Keratinocyte (primary cell): ENCODE measurements around the gene DNAJB14. TPM values are rescaled to one million over a fixed set of nuclear protein-coding genes. Genes with fewer than 3 reads are reported as not detected.
A peak's percentile ranks its signal among the peaks of the same experiment; 100 is the strongest.

Experiments used
- DNase-seq: peaks from one replicate; pipeline ENCODE4 v3.0.0-alpha.2; 2011; ENCODE audit warnings: low read depth, missing footprints, low spot score
- FAIRE-seq: peaks from 2 replicates; lab custom pipeline; 2011; peaks lifted over from hg19 to GRCh38; lab: Jason Lieb, UNC
- H2AFZ ChIP-seq: 2 replicates; pipeline ENCODE4 v1.6.0; 2012; ENCODE audit warnings: low read length, control low read depth, inconsistent platforms; ENCODE audit not compliant: control insufficient read depth
- H3K27ac ChIP-seq: 2 replicates; pipeline ENCODE4 v1.5.1; 2011; ENCODE audit warnings: low read length; ENCODE audit not compliant: control insufficient read depth, insufficient read depth
- H3K27me3 ChIP-seq: 3 replicates; pipeline ENCODE4 v1.6.0; 2011; ENCODE audit warnings: low read length; ENCODE audit not compliant: control insufficient read depth, insufficient read depth; ENCODE audit errors: extremely low read depth
- H3K36me3 ChIP-seq, 2 experiments: 2 replicates in 1 of 2; 3 replicates in 1 of 2; pipeline ENCODE4 v1.5.1; 2011; ENCODE audit warnings: low read length in 2 of 2, mild to moderate bottlenecking in 1 of 2; ENCODE audit not compliant: control insufficient read depth in 2 of 2, insufficient read depth in 2 of 2; ENCODE audit errors: extremely low read depth in 1 of 2
- H3K4me1 ChIP-seq: 3 replicates; pipeline ENCODE4 v1.5.1; 2011; ENCODE audit warnings: low read length; ENCODE audit not compliant: control insufficient read depth, insufficient read depth; ENCODE audit errors: extremely low read depth
- H3K4me2 ChIP-seq: 3 replicates; pipeline ENCODE4 v1.6.0; 2011; ENCODE audit warnings: low read depth, low read length; ENCODE audit not compliant: control insufficient read depth, insufficient read depth; ENCODE audit errors: extremely low read depth
- H3K4me3 ChIP-seq, 3 experiments: fragments of 200-600 bp in 1 of 3; sonication (generic) in 1 of 3; 2 replicates in 2 of 3; 3 replicates in 1 of 3; pipeline ENCODE4 v1.5.1; 2011 to 2016; ENCODE audit warnings: low read length in 3 of 3, mild to moderate bottlenecking in 3 of 3, control low read depth in 2 of 3, inconsistent platforms in 1 of 3, low read depth in 1 of 3, mixed read lengths in 1 of 3, mixed run types in 1 of 3, moderate library complexity in 1 of 3; ENCODE audit not compliant: control insufficient read depth in 2 of 3, insufficient read depth in 2 of 3; ENCODE audit errors: extremely low read depth in 1 of 3
- H3K79me2 ChIP-seq: 2 replicates; pipeline ENCODE4 v1.6.0; 2012; ENCODE audit warnings: low read length; ENCODE audit not compliant: control insufficient read depth, insufficient read depth
- H3K9ac ChIP-seq: 3 replicates; pipeline ENCODE4 v1.6.0; 2011; ENCODE audit warnings: low read length; ENCODE audit not compliant: control insufficient read depth, insufficient read depth; ENCODE audit errors: extremely low read depth
- H3K9me1 ChIP-seq: 3 replicates; pipeline ENCODE4 v1.6.0; 2011; ENCODE audit warnings: low read length; ENCODE audit not compliant: control insufficient read depth, insufficient read depth; ENCODE audit errors: extremely low read depth
- H3K9me3 ChIP-seq: 2 replicates; pipeline ENCODE4 v1.5.1; 2012; ENCODE audit warnings: low read depth, low read length; ENCODE audit not compliant: control insufficient read depth
- H4K20me1 ChIP-seq: 3 replicates; pipeline ENCODE4 v1.6.0; 2011; ENCODE audit warnings: low read length; ENCODE audit not compliant: control insufficient read depth, insufficient read depth; ENCODE audit errors: extremely low read depth
- EZH2 ChIP-seq: IDR thresholded peaks from one replicate; pipeline ENCODE4 v1.6.1; 2012; ENCODE audit warnings: inconsistent platforms, mild to moderate bottlenecking, low read length, moderate library complexity
- dilution Hi-C: fragments of 300-500 bp; cut with MboI; formaldehyde crosslinking; loops from one replicate; pipeline ENCODE4 v1.7.0; 2020; ENCODE audit warnings: low sequenced_read_pairs; ENCODE audit not compliant: extremely low pct_ligation_motif_present
- polyA plus RNA-seq, 5 experiments: library from polyadenylated mRNA; depleted of rRNA in 3 of 5; stranded (reverse) in 3 of 5; stranded (forward) in 1 of 5; unstranded in 1 of 5; fragments of >200 nt; gene quantifications; 1 replicate in 1 of 5; 2 replicates in 3 of 5; 3 replicates in 1 of 5; pipeline versions ENCODE4 v1.2.1 to v1.2.3, GENCODE V29; 2011 to 2012; ENCODE audit warnings: missing spikeins in 2 of 5, low read depth in 1 of 5, low replicate concordance in 1 of 5
- TF ChIP-seq, protein P1 (sequence below), 3 experiments: IDR thresholded peaks in 1 of 3; conservative IDR thresholded peaks in 1 of 3; optimal IDR thresholded peaks in 1 of 3; 2 replicates in 2 of 3; 3 replicates in 1 of 3; pipeline versions ENCODE3 to v1.5.1; 2011; ENCODE audit warnings: low read length in 3 of 3, mild to moderate bottlenecking in 3 of 3, moderate library complexity in 2 of 3, control low read depth in 1 of 3, inconsistent platforms in 1 of 3; ENCODE audit not compliant: insufficient read depth in 2 of 3; ENCODE audit errors: extremely low read depth in 1 of 3

Gene DNAJB14
- polyA plus RNA-seq, 1 donor (not counting 4 experiments of a cell fraction or from before 2014, with no cell fraction given) = 17.9 TPM

DNA sequence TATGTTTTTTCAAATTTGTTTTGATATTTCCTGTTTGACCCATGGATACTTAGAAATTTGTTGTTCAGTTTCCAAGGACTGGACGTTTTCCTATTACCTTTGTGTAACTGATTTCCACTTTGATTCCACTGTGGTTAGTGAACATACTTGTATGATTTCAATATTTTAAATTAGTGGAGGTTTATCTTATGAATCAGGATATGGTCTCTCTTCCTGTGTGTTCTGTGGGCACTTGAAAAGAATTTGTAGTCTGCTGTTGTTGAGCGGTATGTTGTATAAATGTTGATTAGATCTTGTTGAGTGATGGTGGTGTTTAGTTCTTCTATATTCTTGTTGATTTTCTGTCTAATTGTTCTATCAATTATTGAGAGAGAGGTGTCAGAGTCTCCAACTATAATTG is 31.0 kb downstream of the DNAJB14 start:
- H4K20me1 ChIP-seq = no peaks in the 10 kb centered on the region
- no peaks in the 10 kb centered on the region for H3K79me2 ChIP-seq
- H3K4me1 ChIP-seq = no peaks in the 10 kb centered on the region
- H2AFZ ChIP-seq = no peak overlapping the region
- no peaks in the 10 kb centered on the region for H3K9me1 ChIP-seq
- H3K9me3 ChIP-seq = no peaks in the 10 kb centered on the region
- H3K36me3 ChIP-seq = peaks cover 0 to 7% of the 10 kb centered on the region in 2 experiments
- H3K27me3 ChIP-seq = no peaks in the 10 kb centered on the region
- dilution Hi-C loops = no loop called here
- no peak overlapping the region for H3K4me2 ChIP-seq
- DNase-seq (no peak), FAIRE-seq (no peak)
- H3K4me3 ChIP-seq = no peak overlapping the region
- no peak overlapping the region for H3K9ac ChIP-seq
- no peak overlapping the region for H3K27ac ChIP-seq
- TF ChIP-seq, protein P1, sequence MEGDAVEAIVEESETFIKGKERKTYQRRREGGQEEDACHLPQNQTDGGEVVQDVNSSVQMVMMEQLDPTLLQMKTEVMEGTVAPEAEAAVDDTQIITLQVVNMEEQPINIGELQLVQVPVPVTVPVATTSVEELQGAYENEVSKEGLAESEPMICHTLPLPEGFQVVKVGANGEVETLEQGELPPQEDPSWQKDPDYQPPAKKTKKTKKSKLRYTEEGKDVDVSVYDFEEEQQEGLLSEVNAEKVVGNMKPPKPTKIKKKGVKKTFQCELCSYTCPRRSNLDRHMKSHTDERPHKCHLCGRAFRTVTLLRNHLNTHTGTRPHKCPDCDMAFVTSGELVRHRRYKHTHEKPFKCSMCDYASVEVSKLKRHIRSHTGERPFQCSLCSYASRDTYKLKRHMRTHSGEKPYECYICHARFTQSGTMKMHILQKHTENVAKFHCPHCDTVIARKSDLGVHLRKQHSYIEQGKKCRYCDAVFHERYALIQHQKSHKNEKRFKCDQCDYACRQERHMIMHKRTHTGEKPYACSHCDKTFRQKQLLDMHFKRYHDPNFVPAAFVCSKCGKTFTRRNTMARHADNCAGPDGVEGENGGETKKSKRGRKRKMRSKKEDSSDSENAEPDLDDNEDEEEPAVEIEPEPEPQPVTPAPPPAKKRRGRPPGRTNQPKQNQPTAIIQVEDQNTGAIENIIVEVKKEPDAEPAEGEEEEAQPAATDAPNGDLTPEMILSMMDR (optimal IDR thresholded peaks at IDR 0.05 in 1 of 3, IDR thresholded peaks at IDR 0.05 in 1 of 3, conservative IDR thresholded peaks at IDR 0.05 in 1 of 3; ENCODE audit: extremely low read depth in 1 of 3, insufficient read depth in 2 of 3, low read length in 3 of 3) = no peak
- TF ChIP-seq EZH2 = no peak

DNA sequence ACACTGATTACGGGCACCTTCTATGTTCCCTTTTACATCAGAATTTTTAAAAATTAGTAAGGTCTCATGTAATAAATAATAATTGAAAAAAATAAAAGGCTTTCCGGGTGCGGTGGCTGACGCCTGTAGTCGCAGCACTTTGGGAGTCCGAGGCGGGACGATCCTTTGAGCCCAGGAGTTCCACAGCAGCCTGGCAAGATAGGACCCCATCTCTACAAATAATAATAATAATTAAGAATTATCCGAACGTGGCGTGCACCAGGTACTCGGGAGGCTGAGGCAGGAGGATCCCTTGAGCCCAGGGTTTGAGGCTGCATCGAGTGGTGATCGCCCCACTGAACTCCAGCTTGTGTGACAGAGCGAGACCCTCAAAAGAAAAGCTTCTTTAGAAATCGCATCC is 51.4 kb downstream of the DNAJB14 start:
- H2AFZ ChIP-seq = no peak overlapping the region
- no peaks in the 10 kb centered on the region for H3K9me1 ChIP-seq
- H3K4me2 ChIP-seq = peak overlapping the region; percentile 81
- H3K27ac ChIP-seq = no peak overlapping the region
- dilution Hi-C loops = no loop called here
- no peaks in the 10 kb centered on the region for H3K36me3 ChIP-seq
- no peak for FAIRE-seq
- H3K9ac ChIP-seq = peak overlapping the region; percentile 90
- no peaks in the 10 kb centered on the region for H3K27me3 ChIP-seq
- no peaks in the 10 kb centered on the region for H3K9me3 ChIP-seq
- no peaks in the 10 kb centered on the region for H4K20me1 ChIP-seq
- TF ChIP-seq, protein P1 (optimal IDR thresholded peaks at IDR 0.05 in 1 of 3, IDR thresholded peaks at IDR 0.05 in 1 of 3, conservative IDR thresholded peaks at IDR 0.05 in 1 of 3; ENCODE audit: extremely low read depth in 1 of 3, insufficient read depth in 2 of 3, low read length in 3 of 3) = no peak
- no peak for TF ChIP-seq EZH2
- peaks cover 8% of the 10 kb centered on the region for H3K4me1 ChIP-seq
- H3K79me2 ChIP-seq = peaks cover 38% of the 10 kb centered on the region
- DNase-seq = no peak
- peak overlapping the region in 2 of 3 experiments; percentile 3 to 47 for H3K4me3 ChIP-seq
